Stimulated activated CD4-positive, alpha-beta T cell treated with anti-CD3 and anti-CD28 coated beads, Interleukin-4, amount 100 ng/mL, for 24 hours (primary cell): ENCODE results near the gene RPH3AL.
"Not testable (repeated sequence)": the region's sequence is repeated elsewhere in the genome, so short reads cannot be mapped to it uniquely, and the experiment has no call there.

Source experiments
- DNase-seq: peaks from one replicate; pipeline ENCODE4 v3.0.0-alpha.2; 2020

The RPH3AL gene

GRCh38 chr17:333626-334396, 18.8 kb downstream of the RPH3AL start:
- no peak for DNase-seq

GRCh38 chr17:332558-333322, 19.9 kb downstream of the RPH3AL start:
- no peak for DNase-seq

- no peak for DNase-seq
Measured at GRCh38 chr17:332023-332422, 20.6 kb downstream of the RPH3AL start.

GRCh38 chr17:330993-331701, 21.5 kb downstream of the RPH3AL start:
- DNase-seq: no peak

- no peak for DNase-seq
Measured at GRCh38 chr17:329784-330420, 22.7 kb downstream of the RPH3AL start.

- DNase-seq: no peak
Measured at GRCh38 chr17:327971-328370, 24.6 kb downstream of the RPH3AL start.

- DNase-seq: no peak
Measured at GRCh38 chr17:327296-327695, 25.3 kb downstream of the RPH3AL start.

- no peak for DNase-seq
Measured at GRCh38 chr17:326010-326621, 26.5 kb downstream of the RPH3AL start.

- DNase-seq: no peak
Measured at GRCh38 chr17:325270-326009, 27.2 kb downstream of the RPH3AL start.

- DNase-seq: no peak
Measured at GRCh38 chr17:323721-324571, 28.7 kb downstream of the RPH3AL start.

GRCh38 chr17:323181-323580, 29.4 kb downstream of the RPH3AL start:
- DNase-seq: no peak

- DNase-seq: no peak
Measured at GRCh38 chr17:322006-322780, 30.4 kb downstream of the RPH3AL start.

GRCh38 chr17:321386-321941, 31.1 kb downstream of the RPH3AL start:
- DNase-seq: no peak

GRCh38 chr17:320809-321385, 31.7 kb downstream of the RPH3AL start:
- no peak for DNase-seq

- no peak for DNase-seq
Measured at GRCh38 chr17:320139-320538, 32.5 kb downstream of the RPH3AL start.

GRCh38 chr17:319266-319665, 33.3 kb downstream of the RPH3AL start:
- DNase-seq: no peak

- DNase-seq: not testable (repeated sequence)
Measured at GRCh38 chr17:317070-317469, 35.5 kb downstream of the RPH3AL start.

GRCh38 chr17:315399-315798, 37.2 kb downstream of the RPH3AL start:
- DNase-seq: not testable (repeated sequence)

- DNase-seq: not testable (repeated sequence)
Measured at GRCh38 chr17:314614-314944, 38.0 kb downstream of the RPH3AL start.
